ENCODE data around the gene SHC1.

The SHC1 gene

GRCh38 chr1:155016231-155016831 is 45.8 kb upstream of the SHC1 start:
- DNase-seq (ENCODE audit: low read depth): no peak
- no peak for TF ChIP-seq CTCF (IDR thresholded peaks at IDR 0.05; ENCODE audit: insufficient read depth, low read depth, low read length, missing control alignments)
- H3K4me3 ChIP-seq (ENCODE audit: low read depth, low read length): no peak overlapping the region

GRCh38 chr1:155015527-155016230 is 45.1 kb upstream of the SHC1 start:
- H3K4me3 ChIP-seq (ENCODE audit: low read depth, low read length): no peak overlapping the region
- TF ChIP-seq CTCF (IDR thresholded peaks at IDR 0.05; ENCODE audit: insufficient read depth, low read depth, low read length, missing control alignments): no peak
- no peak for DNase-seq (ENCODE audit: low read depth)

GRCh38 chr1:155014709-155015508 is 44.4 kb upstream of the SHC1 start:
- H3K4me3 ChIP-seq (ENCODE audit: low read depth, low read length): no peak overlapping the region
- TF ChIP-seq CTCF (IDR thresholded peaks at IDR 0.05; ENCODE audit: insufficient read depth, low read depth, low read length, missing control alignments): no peak
- no peak for DNase-seq (ENCODE audit: low read depth)

- H3K4me3 ChIP-seq (ENCODE audit: low read depth, low read length): no peak overlapping the region
- no peak for DNase-seq (ENCODE audit: low read depth)
- TF ChIP-seq CTCF (IDR thresholded peaks at IDR 0.05; ENCODE audit: insufficient read depth, low read depth, low read length, missing control alignments): no peak
Measured at GRCh38 chr1:155013632-155014031, 43.1 kb upstream of the SHC1 start.

- H3K4me3 ChIP-seq (ENCODE audit: low read depth, low read length): no peak overlapping the region
- no peak for DNase-seq (ENCODE audit: low read depth)
- TF ChIP-seq CTCF (IDR thresholded peaks at IDR 0.05; ENCODE audit: insufficient read depth, low read depth, low read length, missing control alignments): no peak
Measured at GRCh38 chr1:155012776-155013602, 42.4 kb upstream of the SHC1 start.

- no peak overlapping the region for H3K4me3 ChIP-seq (ENCODE audit: low read depth, low read length)
- TF ChIP-seq CTCF (IDR thresholded peaks at IDR 0.05; ENCODE audit: insufficient read depth, low read depth, low read length, missing control alignments): no peak
- no peak for DNase-seq (ENCODE audit: low read depth)
Measured at GRCh38 chr1:155012026-155012546, 41.5 kb upstream of the SHC1 start.

All from GM12865 (cell line).